ENCODE data around the gene CDH13.

- TF ChIP-seq CTCF (IDR thresholded peaks at IDR 0.05; ENCODE audit: poor library complexity) (no peak), EZH2 (IDR thresholded peaks at IDR 0.05; ENCODE audit: borderline replicate concordance) (no peak), EZH2phosphoT487 (IDR thresholded peaks at IDR 0.05; ENCODE audit: low read depth, severe bottlenecking, unreplicated experiment) (no peak)
These were observed 855.9 kb downstream of the CDH13 start for GRCh38 chr16:83482545-83483162.

Data from hepatocyte (in vitro differentiated cells).